Stomach smooth muscle (tissue), 2 donors: Measurements from ENCODE around the gene SFTPA1.
"Not testable (repeated sequence)": the region's sequence is repeated elsewhere in the genome, so short reads cannot be mapped to it uniquely, and the experiment has no call there.

Source experiments
- H3K27ac ChIP-seq: one replicate; pipeline ENCODE4 v1.7.0; 2013; ENCODE audit warnings: mild to moderate bottlenecking, low read length, inconsistent platforms
- H3K27me3 ChIP-seq, 2 donors: one replicate each; pipeline ENCODE4 v1.7.0; 2013; ENCODE audit warnings: low read length in 2 of 2; ENCODE audit not compliant: insufficient read depth in 2 of 2, control insufficient read depth in 1 of 2
- H3K36me3 ChIP-seq, 2 donors: one replicate each; pipeline ENCODE4 v1.7.0; 2013; ENCODE audit warnings: low read length in 2 of 2; ENCODE audit not compliant: control insufficient read depth in 2 of 2, insufficient read depth in 2 of 2
- H3K4me1 ChIP-seq: one replicate; pipeline ENCODE4 v1.7.0; 2013; ENCODE audit warnings: low read length; ENCODE audit not compliant: control insufficient read depth, insufficient read depth
- H3K4me3 ChIP-seq, 2 donors: one replicate each; pipeline ENCODE4 v1.7.0; 2013; ENCODE audit warnings: low read length in 2 of 2
- H3K9ac ChIP-seq, 2 donors: one replicate each; pipeline ENCODE4 v1.7.0; 2013; ENCODE audit warnings: low read length in 2 of 2, mild to moderate bottlenecking in 1 of 2
- H3K9me3 ChIP-seq, 2 donors: one replicate each; pipeline ENCODE4 v1.7.0; 2013; ENCODE audit warnings: low read length in 2 of 2; ENCODE audit not compliant: control insufficient read depth in 2 of 2
- donor health status: healthy.
- donor health status: Pancreatic carcinoma.

Gene SFTPA1

DNA sequence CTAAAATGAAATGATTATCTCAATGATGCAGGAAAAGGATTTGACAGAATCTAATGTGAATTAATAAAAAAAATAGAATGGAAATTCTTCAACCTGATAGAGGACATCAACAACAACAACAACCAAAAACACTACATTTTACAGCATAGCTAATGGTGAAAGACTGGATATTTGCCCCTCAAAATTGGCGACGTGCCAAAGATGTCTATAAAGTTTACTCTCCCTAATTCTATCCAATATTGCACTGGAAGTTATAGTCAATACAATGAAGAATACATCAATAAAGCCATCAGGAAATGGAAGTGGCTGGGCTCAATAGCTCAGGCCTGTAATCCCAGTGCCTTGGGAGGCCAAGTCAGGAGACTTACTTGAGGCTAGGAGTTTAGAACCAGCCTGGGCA lies 42.0 kb downstream of the SFTPA1 start:
- H3K4me1 ChIP-seq, H3K9ac ChIP-seq, H3K9me3 ChIP-seq, H3K27ac ChIP-seq, H3K4me3 ChIP-seq, H3K27me3 ChIP-seq, H3K36me3 ChIP-seq: not testable (repeated sequence)

DNA sequence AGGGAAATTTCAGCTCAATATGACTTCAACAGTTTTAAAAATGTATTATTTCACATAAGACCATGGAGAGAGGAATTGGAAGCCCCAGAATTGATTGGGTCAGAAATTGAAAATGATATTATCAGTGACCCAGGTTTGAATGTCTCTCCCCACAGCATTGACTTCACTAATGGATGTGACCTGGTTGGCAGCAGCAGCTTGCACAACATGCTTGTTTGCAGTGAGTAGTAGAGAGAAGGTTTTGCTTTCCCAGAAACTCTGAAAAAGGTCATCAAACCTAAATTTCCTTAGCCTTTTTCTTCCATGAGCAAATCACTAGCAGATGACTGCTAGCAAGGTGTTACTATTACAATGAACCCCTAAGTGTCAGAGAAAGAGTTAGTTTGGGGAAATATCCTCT lies 52.5 kb downstream of the SFTPA1 start:
- not testable (repeated sequence) for H3K27ac ChIP-seq, H3K4me3 ChIP-seq, H3K9ac ChIP-seq, H3K4me1 ChIP-seq, H3K36me3 ChIP-seq, H3K9me3 ChIP-seq, H3K27me3 ChIP-seq

GRCh38 chr10:79664686-79665085 lies 53.9 kb downstream of the SFTPA1 start:
- H3K9me3 ChIP-seq, H3K9ac ChIP-seq, H3K27ac ChIP-seq, H3K27me3 ChIP-seq, H3K36me3 ChIP-seq, H3K4me1 ChIP-seq, H3K4me3 ChIP-seq: not testable (repeated sequence)
